Islet precursor cell (in vitro differentiated cells): ENCODE data around the gene PRAC1.
A peak's percentile ranks its signal among the peaks of the same experiment; 100 is the strongest.

ENCODE experiments used
- DNase-seq: peaks from one replicate; pipeline ENCODE4 v3.0.0-alpha.2; 2018

The PRAC1 gene

GRCh38 chr17:48746916-48747444 lies 24.7 kb upstream of the PRAC1 start:
- DNase-seq: no peak

GRCh38 chr17:48745381-48746275 lies 23.3 kb upstream of the PRAC1 start:
- no peak for DNase-seq

DNA sequence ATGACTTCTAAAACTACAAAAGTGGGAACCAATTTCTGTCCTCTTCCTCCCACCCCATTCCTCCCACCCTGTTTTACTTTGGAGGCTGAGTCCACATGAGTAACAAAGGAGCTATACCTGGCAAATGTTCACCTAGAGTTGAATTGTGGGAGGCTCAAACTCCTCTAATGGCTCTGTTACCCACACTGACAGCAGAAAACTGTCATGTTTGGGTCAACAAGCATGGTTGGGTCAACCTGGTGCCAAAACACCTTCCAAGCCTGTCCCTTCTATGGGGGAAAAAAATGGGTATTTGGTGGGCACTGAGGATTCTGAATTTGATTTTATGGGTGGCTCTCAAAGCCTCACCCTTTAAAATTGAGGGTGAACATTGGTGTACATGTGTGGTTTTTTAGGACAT lies 18.2 kb upstream of the PRAC1 start:
- DNase-seq: no peak

DNA sequence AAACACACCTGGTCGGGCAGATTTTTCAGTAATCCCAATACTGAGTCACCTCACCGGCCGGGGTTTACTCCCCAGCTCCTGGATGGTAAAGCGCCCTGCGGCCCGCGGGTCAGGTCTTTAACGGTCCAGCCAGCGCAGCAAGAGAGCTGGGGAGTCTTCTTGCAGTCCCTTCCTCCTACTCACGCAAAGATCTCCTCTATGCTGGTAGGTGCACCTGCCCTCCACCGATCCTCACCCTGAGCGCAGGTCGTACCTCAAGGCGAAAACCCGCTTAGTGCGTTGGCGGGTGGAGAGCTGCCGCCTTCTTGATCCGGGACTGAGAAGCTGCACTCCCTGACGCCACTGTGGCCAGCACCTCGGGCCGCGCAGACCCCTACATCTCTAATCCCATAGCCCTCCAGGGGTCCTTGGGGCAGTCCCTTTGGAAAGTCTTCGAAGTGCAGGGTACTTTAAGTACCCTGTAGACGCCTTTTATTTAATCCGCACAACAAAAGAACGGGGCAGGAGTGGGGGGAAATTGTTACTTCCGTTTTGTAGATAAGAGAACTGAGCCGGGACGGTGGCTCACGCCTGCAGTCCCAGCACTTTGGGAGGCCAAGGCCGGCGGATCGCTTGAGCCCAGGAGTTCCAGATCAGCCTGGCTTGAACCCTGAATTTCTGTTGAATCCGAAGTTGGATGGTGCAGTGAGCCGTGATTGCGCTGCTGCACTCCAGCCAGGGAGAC lies 16.6 kb upstream of the PRAC1 start:
- DNase-seq: peak; percentile 70

DNA sequence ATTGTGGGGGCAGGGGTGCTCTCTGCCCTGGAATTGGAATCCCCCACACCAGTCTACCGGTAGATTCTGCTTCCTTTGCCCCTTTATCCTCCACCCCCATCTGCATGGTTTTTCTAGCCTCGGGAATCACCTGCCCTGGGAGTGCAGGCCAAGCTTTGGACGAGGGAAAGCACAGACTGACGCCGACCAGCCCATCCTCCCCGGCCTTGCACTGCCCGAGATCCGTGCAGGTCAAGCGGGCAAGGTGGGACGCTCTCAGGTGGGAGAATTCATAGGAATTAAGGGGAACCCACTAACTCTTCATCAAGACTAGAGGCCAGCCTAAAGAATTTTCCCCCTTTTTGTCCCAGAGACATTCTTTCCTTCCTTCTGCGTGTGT lies 16.1 kb upstream of the PRAC1 start:
- DNase-seq: no peak

DNA sequence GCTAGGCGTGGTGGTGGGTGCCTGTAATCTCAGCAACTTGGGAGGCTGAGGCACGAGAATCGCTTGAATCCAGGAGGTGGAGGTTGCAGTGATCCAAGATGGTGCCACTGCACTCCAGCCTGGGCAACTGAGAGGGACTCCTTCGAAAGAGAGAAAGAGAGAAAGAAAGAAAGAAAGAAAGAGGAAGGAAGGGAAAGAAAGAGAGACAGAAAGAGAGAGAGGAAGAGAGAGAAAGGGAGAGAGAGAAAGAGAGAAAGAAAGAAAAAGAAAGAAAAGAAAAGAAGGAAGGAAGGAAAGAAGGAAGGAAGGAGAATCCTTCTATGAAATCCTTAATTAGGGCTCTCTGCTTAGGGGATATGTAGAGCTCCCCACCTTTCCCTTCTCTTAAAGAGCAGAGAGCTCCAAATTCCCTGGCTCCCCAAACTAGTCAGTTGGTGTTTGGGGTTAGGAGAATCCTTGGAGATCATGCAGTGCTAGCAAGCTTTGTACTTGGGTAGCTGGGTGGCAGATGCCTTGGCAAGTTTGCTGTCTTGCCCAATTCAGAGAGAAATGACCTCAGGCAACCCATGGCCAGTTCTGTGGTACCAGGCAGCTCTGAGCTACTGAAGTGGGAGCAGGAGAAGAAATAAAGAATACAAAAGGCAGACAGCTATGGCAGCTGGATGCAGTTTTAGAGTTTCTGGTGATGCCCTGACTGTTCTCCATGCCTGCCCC lies 15.2 kb upstream of the PRAC1 start:
- DNase-seq: no peak

DNA sequence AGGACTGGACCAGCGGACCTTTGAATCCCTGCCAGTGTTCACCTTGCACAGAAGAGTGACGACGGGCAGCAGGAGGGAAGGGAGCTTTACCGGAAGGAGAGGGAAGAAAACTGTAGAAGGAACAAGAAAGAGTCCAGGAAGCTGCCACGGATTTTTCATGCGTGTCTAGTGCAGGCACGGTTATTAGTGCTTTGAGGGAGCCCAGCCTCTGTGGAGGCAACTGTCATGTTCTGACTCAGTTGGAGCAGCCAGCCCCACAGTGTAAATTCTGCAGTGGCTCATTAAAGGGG lies 12.7 kb upstream of the PRAC1 start:
- no peak for DNase-seq

- no peak for DNase-seq
Measured at GRCh38 chr17:48734333-48735061, 12.2 kb upstream of the PRAC1 start.

DNA sequence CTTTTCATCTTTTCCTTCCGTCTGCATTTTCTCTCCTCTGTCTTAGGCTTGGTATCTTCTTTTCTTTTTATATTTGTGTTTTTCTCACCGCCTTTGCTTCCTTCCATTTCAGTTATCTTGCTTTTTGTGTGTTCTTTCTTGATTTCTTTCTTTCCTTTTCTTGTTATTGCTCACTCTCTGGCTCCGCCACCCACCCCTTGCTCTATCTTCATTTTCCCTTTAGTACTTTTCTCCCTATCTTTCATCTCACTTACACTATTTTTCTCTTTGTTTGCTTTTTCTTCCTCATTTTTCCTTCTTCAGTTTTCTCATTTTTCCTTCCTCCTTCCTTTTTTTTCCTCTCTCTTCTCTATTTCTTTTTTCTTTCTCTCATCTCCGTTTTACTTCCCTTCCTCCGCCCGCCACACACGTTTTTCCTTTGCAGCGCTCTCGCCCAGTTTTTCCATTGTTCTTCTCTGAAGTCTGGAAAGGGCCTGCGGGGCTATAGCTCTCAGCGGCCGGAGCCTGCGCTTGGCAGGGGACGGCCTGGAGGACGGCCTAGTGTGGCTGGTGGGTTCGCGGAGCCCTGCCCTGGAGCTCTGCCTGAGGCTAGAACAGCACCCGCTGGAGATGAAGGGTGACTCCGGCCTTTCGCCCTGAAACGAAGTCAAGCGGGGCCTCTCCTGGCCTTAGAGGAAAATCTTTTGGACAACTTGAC lies 11.5 kb upstream of the PRAC1 start:
- peak; percentile 81 for DNase-seq

GRCh38 chr17:48732688-48733629 lies 10.6 kb upstream of the PRAC1 start:
- peak; percentile 73 for DNase-seq

- no peak for DNase-seq
Measured at GRCh38 chr17:48731355-48731754, 9.0 kb upstream of the PRAC1 start.

DNA sequence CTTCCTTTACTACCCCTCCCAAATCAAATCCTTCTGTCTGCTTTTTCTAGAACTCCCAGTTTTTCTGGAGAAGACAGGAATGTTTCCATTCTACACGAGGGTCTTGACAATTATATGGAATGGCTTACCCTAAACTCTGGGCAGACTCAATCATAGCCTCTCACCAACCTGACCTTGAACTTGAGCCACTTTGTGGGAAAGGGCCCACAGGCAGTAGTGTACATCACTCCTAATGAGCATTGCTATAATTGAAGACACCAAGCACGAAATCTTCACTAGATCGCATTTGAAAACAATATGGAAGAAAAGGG lies 7.9 kb upstream of the PRAC1 start:
- no peak for DNase-seq

DNA sequence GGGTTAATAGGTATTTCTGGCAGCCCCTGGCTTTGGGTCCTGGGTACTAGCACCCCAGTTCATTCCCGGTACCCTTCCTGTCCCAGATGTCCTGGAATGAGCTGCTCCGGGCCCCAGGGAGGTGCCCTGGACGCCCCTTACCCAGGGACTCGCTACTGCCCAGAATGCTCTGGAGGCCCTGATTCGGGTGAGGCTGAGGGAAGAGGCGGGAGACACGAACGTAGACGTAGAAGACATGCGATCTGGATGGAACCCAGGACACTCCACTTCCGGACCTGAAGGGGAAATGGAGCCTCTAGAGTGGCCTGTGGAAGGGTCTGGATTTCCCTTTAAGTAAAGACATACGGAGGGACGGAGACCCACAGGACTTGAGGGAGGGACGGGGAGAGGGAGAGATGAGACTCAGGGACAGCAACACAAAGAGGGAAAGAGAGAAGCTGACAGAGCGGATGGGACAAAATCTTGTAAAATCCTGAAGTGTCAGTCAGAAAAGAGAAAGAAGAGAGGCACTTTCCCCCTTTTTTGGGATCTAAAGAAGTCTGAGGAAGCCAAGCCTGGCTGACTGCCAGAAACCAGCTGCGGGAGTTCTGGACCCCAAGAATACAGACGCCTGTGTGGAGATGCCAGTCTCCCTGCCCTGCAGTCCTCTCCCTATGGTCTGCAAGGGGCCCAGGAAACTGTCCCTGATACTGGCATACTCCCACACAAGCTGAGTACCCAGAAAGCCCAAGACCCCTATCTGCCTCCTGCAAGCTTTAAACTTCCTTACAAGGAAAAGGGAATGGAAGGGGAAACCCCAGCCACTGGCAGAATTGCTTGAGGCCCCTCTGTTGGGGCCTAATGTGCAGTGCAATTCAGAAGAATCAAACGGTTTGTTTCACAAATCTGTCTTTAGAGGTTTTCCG lies 7.3 kb upstream of the PRAC1 start:
- DNase-seq: peak; percentile 70

GRCh38 chr17:48728232-48729231 lies 6.2 kb upstream of the PRAC1 start, which contains the start of gene HOXB13:
Gene HOXB13 (minus strand): TSS chr17:48728750. CDS start chr17:48728593, 157 bp downstream.
- DNase-seq: peak; percentile 93

DNA sequence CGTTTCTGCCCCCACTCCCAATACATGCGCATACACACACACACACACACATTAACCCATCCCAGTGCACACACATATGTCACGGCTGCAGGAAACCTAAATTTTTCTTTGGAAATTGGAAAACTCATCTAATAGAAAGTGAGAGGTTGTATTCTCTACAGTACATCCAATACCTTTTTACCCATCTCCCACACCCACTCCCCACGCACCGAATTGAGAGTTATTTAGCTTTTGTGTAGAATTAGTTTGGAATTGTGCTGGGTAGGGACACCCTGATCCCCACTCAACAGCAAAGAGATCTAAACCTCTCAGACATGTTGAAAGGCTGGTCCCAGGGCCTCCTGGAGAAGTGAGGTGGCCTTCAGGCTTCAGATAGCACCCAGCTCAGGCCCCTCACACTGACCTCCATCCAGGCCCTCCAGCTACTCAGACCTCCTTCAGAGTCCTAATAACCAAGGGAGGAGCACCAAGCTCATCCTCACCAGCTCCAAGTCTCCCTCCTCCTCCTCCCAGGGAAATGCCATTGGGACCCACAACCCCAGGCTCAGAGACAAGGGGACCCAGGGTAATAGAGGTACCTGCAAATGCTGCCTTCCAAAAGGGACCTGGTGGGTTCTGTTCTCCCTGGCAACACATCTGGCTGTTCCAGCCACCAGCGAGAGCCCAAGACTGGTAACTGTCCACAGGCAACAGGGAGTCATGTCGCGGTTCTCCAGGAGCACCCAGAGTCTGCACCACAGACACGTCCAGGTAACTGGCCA lies 5.3 kb upstream of the PRAC1 start:
- DNase-seq: no peak

DNA sequence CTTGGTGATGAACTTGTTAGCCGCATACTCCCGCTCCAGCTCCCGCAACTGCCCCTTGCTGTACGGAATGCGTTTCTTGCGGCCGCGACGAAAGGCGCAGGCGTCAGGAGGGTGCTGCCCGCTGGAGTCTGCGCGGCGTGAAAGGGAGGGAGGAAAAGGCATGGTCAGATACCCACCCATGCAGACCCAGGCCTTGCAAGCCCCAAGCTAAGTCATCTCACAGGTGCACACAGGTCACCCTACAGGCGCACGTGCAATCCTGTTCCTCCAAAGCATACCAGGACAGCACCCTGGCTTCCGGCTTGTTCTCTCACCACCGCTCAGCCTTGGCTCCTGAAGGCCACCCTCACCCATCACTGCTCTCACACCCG lies 4.6 kb upstream of the PRAC1 start:
- DNase-seq: peak; percentile 63

- no peak for DNase-seq
Measured at GRCh38 chr17:48726114-48726915, 4.0 kb upstream of the PRAC1 start.
